ENCODE data around the gene SAP30BP.

DNA sequence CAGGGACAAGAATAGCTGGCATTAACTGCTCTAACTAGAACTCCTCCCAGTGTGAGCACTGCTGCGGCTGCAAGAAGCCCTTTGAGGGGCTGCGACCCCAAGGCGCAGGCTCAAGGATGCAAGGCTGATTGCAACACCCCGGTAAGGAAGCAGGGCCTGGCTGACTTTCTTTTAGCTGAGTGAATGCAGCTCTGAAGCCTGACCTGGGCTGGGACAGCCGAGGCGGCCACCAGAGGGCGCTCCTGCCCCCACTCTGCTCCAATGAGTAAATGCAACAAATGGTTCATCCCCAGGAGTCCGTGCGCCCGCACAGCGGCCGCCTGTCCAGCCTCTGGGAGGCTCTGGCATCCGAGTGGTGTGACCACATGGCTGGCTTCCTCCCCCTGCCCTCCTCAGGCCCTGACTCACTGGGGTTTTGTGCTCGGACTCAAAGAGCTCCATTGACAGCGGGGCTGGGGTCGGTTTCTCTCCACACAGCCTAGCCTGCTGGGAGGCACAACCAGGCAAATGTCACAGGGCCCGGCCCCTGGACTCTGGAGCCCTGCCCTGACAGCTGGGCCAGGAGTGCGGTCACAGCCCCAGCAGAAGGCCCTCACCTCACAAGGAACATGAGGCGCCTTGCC, 34.2 kb upstream of the SAP30BP start, which contains the start of gene SMIM5:
- TF ChIP-seq, protein P1, sequence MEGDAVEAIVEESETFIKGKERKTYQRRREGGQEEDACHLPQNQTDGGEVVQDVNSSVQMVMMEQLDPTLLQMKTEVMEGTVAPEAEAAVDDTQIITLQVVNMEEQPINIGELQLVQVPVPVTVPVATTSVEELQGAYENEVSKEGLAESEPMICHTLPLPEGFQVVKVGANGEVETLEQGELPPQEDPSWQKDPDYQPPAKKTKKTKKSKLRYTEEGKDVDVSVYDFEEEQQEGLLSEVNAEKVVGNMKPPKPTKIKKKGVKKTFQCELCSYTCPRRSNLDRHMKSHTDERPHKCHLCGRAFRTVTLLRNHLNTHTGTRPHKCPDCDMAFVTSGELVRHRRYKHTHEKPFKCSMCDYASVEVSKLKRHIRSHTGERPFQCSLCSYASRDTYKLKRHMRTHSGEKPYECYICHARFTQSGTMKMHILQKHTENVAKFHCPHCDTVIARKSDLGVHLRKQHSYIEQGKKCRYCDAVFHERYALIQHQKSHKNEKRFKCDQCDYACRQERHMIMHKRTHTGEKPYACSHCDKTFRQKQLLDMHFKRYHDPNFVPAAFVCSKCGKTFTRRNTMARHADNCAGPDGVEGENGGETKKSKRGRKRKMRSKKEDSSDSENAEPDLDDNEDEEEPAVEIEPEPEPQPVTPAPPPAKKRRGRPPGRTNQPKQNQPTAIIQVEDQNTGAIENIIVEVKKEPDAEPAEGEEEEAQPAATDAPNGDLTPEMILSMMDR (IDR thresholded peaks at IDR 0.05), result peak; percentile 98
- TF ChIP-seq EZH2phosphoT487 (IDR thresholded peaks at IDR 0.05), result no peak
- no peak for TF ChIP-seq EZH2 (IDR thresholded peaks at IDR 0.05)

Measured in neural progenitor cell (in vitro differentiated cells).